ENCODE results near the gene JAML.
A peak's percentile ranks its signal among the peaks of the same experiment; 100 is the strongest.

The JAML gene

DNA sequence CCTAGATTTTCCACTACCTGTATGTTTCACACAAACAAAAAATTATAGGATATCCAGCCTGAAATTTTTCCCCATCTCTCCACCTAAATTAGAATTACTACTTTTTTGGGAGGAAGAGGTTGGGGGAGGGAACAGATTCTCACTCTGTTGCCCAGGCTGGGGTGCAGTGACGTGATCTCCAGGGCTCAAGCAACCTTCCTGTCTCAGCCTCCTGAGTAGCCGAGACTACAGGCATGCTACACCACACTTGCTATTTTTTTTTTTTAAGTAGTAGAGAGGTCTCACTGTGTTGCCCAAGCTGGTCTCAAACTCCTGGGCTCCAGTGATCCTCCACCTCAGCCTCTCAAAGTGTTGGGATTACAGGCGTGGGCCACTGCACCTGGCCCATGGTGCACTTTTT, 9.5 kb downstream of the JAML start:
- DNase-seq: peak in 1 of 5 donors; percentile 53

DNA sequence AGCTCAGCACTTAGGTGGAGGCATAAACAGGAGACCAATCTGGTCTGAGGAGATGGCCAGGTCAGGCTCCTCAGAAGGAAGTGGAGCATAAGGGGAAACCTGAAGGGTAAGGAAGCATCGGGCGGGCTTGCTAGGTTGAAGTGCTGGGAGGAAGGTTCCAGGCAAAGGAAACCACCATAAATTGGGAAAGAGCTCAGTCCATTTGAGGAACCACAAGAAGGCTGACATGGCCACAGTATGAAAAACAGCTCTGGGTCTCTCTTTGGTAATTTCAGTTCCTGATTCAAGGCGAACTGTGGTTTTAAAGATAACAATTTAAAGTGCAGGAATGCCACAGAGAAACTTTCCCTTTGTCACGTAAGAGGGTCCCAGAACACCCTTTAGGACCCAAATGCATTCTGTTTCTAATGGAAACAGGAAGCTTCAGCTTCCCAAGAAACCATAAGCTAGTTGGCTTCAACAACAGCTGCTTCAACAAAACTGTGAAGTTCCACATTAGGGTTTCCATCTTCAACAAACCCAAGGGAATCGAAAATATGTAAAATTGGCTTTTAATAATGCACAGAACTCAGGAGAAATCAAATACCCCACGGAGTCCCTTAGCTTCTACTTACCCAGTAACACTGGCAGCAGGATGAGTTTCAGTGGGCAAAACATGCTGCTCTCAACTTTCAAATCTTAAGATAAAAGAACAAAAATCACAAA, 10.4 kb downstream of the JAML start:
- no peak for DNase-seq

- no peak for DNase-seq
Observed at GRCh38 chr11:118213781-118214180, 11.0 kb downstream of the JAML start.

DNA sequence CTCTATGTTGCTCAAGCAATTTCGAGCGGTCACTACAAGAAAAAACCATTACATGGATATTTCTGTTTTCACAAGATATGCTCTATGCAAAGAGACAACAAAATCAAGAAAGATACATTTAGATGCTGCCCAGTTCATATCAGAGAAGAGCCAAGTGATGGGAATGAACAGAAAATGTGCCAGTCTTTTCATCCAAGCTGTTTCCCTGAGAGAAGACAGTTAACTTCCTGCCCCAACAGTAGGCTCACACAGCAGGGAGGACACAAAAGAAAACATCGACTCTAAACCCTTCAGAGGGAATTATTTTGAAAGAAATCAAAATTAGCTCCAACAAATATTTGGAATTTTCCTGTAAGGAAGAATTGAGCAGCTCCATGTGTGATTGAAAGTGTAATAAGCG, 11.6 kb downstream of the JAML start:
- no peak for DNase-seq

DNA sequence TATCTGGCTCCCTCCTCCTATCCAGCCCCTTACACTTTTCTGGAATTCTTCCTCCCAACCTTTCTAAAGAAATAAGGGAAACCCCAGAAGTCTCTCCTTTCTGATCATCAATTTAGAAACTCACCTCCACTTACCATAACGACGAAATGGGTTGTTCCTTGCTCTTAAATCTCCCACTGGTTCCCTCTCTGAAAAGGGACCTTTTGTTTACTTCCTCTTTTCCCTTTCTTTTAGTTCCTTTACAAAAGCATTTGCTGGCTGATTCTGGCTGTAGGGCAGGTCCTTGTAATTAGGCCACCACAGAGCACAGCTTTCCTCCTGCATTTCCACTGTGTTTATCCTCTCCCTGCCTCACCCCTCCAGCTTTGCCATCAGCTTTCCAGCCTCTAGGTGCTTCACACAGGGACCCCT, 12.0 kb downstream of the JAML start:
- no peak for DNase-seq

GRCh38 chr11:118212131-118212725, 12.6 kb downstream of the JAML start:
- DNase-seq: no peak

- no peak for DNase-seq
Observed at GRCh38 chr11:118211006-118211405, 13.8 kb downstream of the JAML start.

DNA sequence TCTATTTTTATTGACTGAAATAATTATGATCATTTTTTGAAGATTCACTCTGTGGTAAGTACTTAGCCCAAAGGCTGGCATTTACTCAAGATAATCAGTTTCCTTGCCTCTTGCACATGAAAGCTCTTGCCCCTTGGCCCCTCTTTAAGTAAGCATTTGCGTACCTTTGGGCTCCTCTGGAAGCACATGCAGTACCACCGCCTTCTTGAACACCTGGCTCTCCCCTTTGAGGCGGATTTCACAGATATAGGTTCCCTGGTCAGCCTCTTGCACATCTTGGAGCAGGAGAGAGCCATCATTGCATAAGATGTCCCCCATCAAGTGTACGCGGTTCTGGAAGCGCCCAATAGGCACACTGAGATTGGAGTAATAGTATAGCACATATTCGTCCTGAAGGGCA, 14.5 kb downstream of the JAML start:
- no peak for DNase-seq

DNA sequence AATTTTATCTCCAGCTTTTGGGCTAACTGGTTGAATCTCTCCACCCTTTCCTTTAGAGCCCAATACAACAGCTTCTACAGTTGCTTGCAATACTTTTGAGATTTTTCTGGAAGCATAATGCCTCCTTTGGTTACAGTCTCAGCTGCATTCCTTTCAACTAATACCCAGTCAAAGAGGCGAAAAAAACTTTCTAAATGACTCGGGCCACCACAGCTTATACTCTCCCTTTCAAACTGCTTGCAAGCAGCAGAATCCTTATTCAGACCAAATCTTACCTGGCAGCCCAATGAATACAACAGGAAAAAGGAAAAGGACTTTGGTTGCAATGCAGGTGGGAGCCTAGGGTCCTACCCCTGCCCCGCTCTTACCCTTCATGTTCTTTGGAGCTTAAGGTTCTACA, 15.8 kb downstream of the JAML start:
- no peak for DNase-seq

DNA sequence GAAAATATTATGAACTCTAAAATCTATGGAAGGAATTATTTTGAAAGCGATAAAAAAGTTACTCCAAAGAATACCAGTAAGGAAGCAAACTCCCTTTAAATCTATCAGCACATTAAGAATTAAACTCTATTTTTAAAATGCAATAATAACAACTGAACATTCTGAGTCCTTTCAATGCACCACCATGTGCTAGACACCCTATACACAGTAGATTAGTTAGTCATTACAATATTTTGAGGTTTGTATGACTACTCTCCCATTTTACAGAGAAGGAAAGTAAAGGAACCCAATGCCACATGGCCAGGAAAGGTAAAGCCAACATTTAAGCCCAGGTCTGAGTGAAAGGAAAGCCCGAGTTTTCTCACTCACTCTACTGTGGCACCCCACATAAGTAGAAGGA, 17.7 kb downstream of the JAML start:
- no peak for DNase-seq

DNA sequence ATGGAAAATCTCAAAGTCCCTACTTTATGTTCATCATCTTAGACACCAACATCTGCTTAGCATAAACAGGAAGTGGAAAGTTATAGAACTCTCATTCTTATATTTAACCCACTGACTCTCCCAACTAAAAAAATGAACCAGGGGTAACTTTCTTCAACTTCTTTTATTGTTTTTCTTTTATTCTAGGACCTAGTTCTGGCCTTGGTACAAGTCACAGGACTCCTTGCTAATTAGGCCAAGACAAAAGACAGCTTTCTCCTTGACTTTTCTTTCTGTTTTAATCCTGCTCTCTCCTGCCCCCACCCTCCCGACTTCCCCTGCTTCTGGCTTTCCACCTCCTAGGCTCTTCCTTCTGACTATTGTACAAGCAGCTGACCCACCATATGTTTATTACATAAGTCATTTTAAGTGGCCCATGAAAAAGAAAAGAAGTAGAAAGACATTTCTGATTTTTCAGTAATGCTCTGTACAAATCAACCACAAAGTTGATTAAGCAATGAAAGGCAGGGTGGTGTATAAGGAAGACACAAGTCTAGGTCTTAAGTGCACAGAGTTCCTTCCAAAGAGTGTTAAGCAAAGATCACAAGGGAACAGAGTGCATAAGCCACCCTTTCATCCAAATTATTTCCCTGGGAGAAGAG, 18.3 kb downstream of the JAML start:
- DNase-seq: no peak

DNA sequence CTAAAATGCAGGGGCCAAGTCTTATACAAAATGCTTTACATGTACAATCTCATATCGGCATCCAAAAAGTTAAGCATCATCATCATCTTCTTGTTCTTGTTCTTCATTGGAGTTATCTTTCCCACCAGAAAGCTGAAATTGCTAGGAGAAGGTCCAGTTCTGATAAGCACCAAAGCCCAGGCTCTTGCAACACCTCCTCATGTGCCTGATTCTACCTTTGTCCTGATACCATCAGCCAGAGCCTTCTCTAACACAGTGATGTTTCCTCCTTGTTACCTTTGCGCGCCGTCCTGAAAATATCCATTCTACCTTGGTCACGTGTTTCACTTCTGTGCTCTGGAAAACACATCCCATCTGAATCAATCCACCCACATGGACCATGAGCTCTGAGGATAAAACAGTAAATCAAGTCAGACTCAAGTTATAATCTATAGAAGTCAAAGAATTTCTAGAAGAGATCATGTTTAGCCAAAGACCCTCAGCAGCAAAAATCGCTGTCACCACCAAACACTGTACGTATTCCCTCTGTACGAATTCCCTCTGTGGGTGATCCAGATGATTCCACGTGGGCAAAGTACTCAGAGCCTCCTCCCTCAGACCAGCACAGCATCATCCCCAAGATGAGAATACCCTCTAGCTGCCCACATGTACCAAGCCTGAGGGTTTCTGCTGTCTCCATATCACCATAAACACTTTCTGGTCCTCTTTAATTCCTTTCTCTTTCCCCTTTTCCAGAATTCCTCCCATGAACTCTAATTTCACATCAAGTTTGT, 19.0 kb downstream of the JAML start:
- DNase-seq: no peak

- DNase-seq: peak in 3 of 5 donors; percentile 30 to 82 (median 31)
Observed at GRCh38 chr11:118202599-118203422, 22.0 kb downstream of the JAML start.

GRCh38 chr11:118201966-118202365, 22.8 kb downstream of the JAML start:
- no peak for DNase-seq

DNA sequence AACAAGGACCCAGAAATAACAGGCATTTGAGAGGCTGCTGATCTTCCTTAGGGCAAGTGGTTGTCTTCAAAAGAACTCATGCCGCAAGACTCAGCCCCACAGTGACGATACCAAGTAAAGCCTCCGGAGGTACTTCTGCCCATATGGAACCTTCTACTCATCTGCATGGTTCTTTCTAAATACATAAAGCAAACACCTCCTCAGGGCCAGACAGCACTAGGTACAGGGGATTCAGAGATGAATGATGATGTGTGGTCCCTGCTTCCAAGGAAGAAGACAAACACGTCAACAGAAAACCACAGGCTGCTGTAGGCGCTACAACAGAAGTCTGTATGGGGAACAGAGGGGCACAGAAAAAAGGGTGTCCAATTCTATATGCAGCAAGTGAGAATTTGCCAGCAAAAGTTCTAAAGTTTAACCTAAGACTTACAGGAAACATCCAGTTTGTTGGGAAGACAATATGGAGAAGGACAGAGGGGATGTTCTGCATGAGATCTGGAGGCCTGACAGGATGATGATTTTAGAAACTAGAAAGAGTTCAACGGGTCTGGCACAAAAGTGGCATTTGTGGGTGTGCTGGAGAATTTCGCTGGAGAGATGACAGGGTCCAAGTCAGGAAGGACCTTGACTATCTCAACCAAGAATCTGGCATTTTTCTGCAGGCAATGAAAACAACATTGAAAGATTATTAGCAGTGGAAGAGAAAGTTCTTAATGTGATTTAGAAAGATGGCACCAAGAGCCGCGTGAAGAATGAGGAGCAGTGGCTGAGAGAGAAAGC, 23.7 kb downstream of the JAML start:
- peak in 1 of 5 donors; percentile 48 for DNase-seq

- no peak for DNase-seq
Observed at GRCh38 chr11:118200497-118200896, 24.3 kb downstream of the JAML start.

GRCh38 chr11:118199135-118199534, 25.7 kb downstream of the JAML start:
- DNase-seq: no peak

- peak; percentile 63 to 82 (median 75) for DNase-seq
Observed at GRCh38 chr11:118198370-118198769, 26.4 kb downstream of the JAML start.

GRCh38 chr11:118194835-118195627, 29.8 kb downstream of the JAML start:
- DNase-seq: no peak

- DNase-seq: no peak
Observed at GRCh38 chr11:118193910-118194566, 30.8 kb downstream of the JAML start.

All from T-helper 1 cell (primary cell).